Natural killer cell (primary cell): ENCODE results near the gene GREB1L. TPM values are rescaled to one million over a fixed set of nuclear protein-coding genes. Genes with fewer than 3 reads are reported as not detected.

Source experiments
- ATAC-seq, 3 donors: fragments of 150-1000 bp in 2 of 3; fragments of 200-7000 bp in 1 of 3; cut with Tn5 transposase; 1 replicate in 1 of 3; 2 replicates in 2 of 3; pipeline ENCODE4 v1.10.0; 2021; ENCODE audit warnings: mild to moderate bottlenecking in 2 of 3, moderate library complexity in 2 of 3
- DNase-seq, 2 donors: peaks; one replicate each; pipeline versions ENCODE4 v3.0.0 to v3.0.0-alpha.2; 2013 to 2021; ENCODE audit warnings: mixed read lengths in 1 of 2
- H3K27ac ChIP-seq: one replicate; pipeline ENCODE4 v1.5.1; 2013; ENCODE audit warnings: mild to moderate bottlenecking, low read length
- H3K27me3 ChIP-seq: one replicate; pipeline ENCODE4 v1.6.1; 2013; ENCODE audit warnings: low read length; ENCODE audit not compliant: control insufficient read depth, insufficient read depth
- H3K36me3 ChIP-seq: one replicate; pipeline ENCODE4 v1.6.1; 2013; ENCODE audit warnings: low read length; ENCODE audit not compliant: control insufficient read depth, insufficient read depth
- H3K4me1 ChIP-seq: one replicate; pipeline ENCODE4 v1.6.1; 2013; ENCODE audit warnings: low read length; ENCODE audit not compliant: control insufficient read depth, insufficient read depth
- H3K4me3 ChIP-seq: one replicate; pipeline ENCODE4 v1.5.1; 2013; ENCODE audit warnings: low read length
- H3K9me3 ChIP-seq: one replicate; pipeline ENCODE4 v1.6.1; 2013; ENCODE audit warnings: low read length; ENCODE audit not compliant: control insufficient read depth, insufficient read depth
- H3K27ac Mint-ChIP-seq, 2 donors: one replicate each; pipeline ENCODE4 v1.8.0; 2022; ENCODE audit warnings: mild to moderate bottlenecking in 2 of 2, mixed read lengths in 2 of 2, moderate library complexity in 1 of 2
- H3K27me3 Mint-ChIP-seq, 2 donors: one replicate each; pipeline ENCODE4 v1.8.0; 2022; ENCODE audit warnings: low read depth in 2 of 2, mixed read lengths in 2 of 2
- H3K36me3 Mint-ChIP-seq: one replicate; pipeline ENCODE4 v1.8.0; 2022; ENCODE audit warnings: mixed read lengths
- H3K4me1 Mint-ChIP-seq, 2 donors: one replicate each; pipeline ENCODE4 v1.8.0; 2022; ENCODE audit warnings: mixed read lengths in 2 of 2
- H3K4me3 Mint-ChIP-seq: one replicate; pipeline ENCODE4 v1.8.0; 2022; ENCODE audit warnings: mild to moderate bottlenecking, moderate library complexity, mixed read lengths
- H3K9me3 Mint-ChIP-seq, 2 donors: one replicate each; pipeline ENCODE4 v1.8.0; 2022; ENCODE audit warnings: mixed read lengths in 2 of 2
- CTCF ChIP-seq: fragments of 200-600 bp; IDR thresholded peaks from one replicate; pipeline ENCODE4 v1.8.0; 2022; ENCODE audit warnings: antibody characterized with exemption
- WGBS: methylation state at CpG from one replicate; pipeline ENCODE4 v1.1.7; 2013; ENCODE audit warnings: missing lambda C conversion rate; ENCODE audit not compliant: insufficient coverage; 5-methylcytosine and 5-hydroxymethylcytosine counted together
- intact Hi-C: fragments of 100-400 bp; cut with micrococcal nuclease; formaldehyde crosslinking; loops from one replicate; pipeline ENCODE4 v1.14.2; 2022
- total RNA-seq, 4 donors: library from RNA; stranded (reverse); fragments of 120-200 nt in 1 of 4; gene quantifications; one replicate each; pipeline versions ENCODE4 v1.2.3 to v1.2.4, GENCODE V29; 2013 to 2022

Gene GREB1L
- total RNA-seq, 3 donors from 2014 or later (not counting 1 experiment from before 2014, with no cell fraction given): not detected

GRCh38 chr18:21300035-21300907 lies 58.2 kb downstream of the GREB1L start:
- H3K9me3 Mint-ChIP-seq: no peaks in the 10 kb centered on the region

GRCh38 chr18:21300908-21301200 lies 58.8 kb downstream of the GREB1L start:
- Histone ChIP-seq H3K27ac (no peak overlapping the region), H3K36me3 (no peaks in the 10 kb centered on the region), H3K4me3 (no peak overlapping the region), H3K27me3 (no peaks in the 10 kb centered on the region), H3K4me1 (no peaks in the 10 kb centered on the region), H3K9me3 (no peaks in the 10 kb centered on the region)
- intact Hi-C loops: no loop called here
- Mint-ChIP-seq H3K4me1 (no peaks in the 10 kb centered on the region), H3K27ac (no peak overlapping the region), H3K36me3 (no peaks in the 10 kb centered on the region), H3K4me3 (no peak overlapping the region), H3K9me3 (no peaks in the 10 kb centered on the region), H3K27me3 (peaks cover 8 to 13% of the 10 kb centered on the region in 2 donors)
- WGBS: 81% methylated on average over 1 of the region's 1 CpG
- no peak for TF ChIP-seq CTCF
- no peak for DNase-seq
- no peak for ATAC-seq

More at GRCh38 chr18:21300035-21300907, 58.2 kb downstream of the GREB1L start:
- no peak for ATAC-seq
- Mint-ChIP-seq H3K27ac (no peak overlapping the region), H3K36me3 (no peaks in the 10 kb centered on the region), H3K4me3 (no peak overlapping the region), H3K27me3 (peaks cover 6 to 9% of the 10 kb centered on the region in 2 donors), H3K4me1 (no peaks in the 10 kb centered on the region)
- no peak overlapping the region for H3K4me3 ChIP-seq
- intact Hi-C loops: no loop called here
- WGBS: 100% methylated on average over 1 of the region's 6 CpGs
- H3K4me1 ChIP-seq: no peaks in the 10 kb centered on the region
- no peak for DNase-seq
- H3K27me3 ChIP-seq: no peaks in the 10 kb centered on the region
- TF ChIP-seq CTCF: no peak
- H3K27ac ChIP-seq: no peak overlapping the region
- H3K36me3 ChIP-seq: no peaks in the 10 kb centered on the region
- no peaks in the 10 kb centered on the region for H3K9me3 ChIP-seq

- intact Hi-C loops: no loop called here
- no peak for ATAC-seq
- TF ChIP-seq CTCF: no peak
Measured at GRCh38 chr18:21303445-21303844, 61.4 kb downstream of the GREB1L start.

GRCh38 chr18:21303895-21304294 lies 61.9 kb downstream of the GREB1L start:
- intact Hi-C loops: no loop called here

More at GRCh38 chr18:21303445-21303844, 61.4 kb downstream of the GREB1L start:
- Histone ChIP-seq H3K4me1 (no peaks in the 10 kb centered on the region), H3K27me3 (no peaks in the 10 kb centered on the region), H3K9me3 (no peaks in the 10 kb centered on the region), H3K36me3 (no peaks in the 10 kb centered on the region), H3K4me3 (no peak overlapping the region), H3K27ac (no peak overlapping the region)
- Mint-ChIP-seq H3K9me3 (no peaks in the 10 kb centered on the region), H3K4me1 (no peaks in the 10 kb centered on the region), H3K36me3 (no peaks in the 10 kb centered on the region), H3K4me3 (no peak overlapping the region), H3K27me3 (peaks cover 8 to 11% of the 10 kb centered on the region in 2 donors), H3K27ac (no peak overlapping the region)
- DNase-seq: no peak
- 77% methylated on average over 3 of the region's 5 CpGs for WGBS

More at GRCh38 chr18:21303895-21304294, 61.9 kb downstream of the GREB1L start:
- no peaks in the 10 kb centered on the region for H3K4me1 ChIP-seq
- H3K4me3 ChIP-seq: no peak overlapping the region
- Mint-ChIP-seq H3K27ac (no peak overlapping the region), H3K4me1 (no peaks in the 10 kb centered on the region), H3K36me3 (no peaks in the 10 kb centered on the region), H3K9me3 (no peaks in the 10 kb centered on the region), H3K27me3 (peaks cover 8 to 11% of the 10 kb centered on the region in 2 donors), H3K4me3 (no peak overlapping the region)
- no peak for ATAC-seq
- no peak overlapping the region for H3K27ac ChIP-seq
- no peak for TF ChIP-seq CTCF
- no peaks in the 10 kb centered on the region for H3K27me3 ChIP-seq
- 100% methylated on average over 1 of the region's 2 CpGs for WGBS
- H3K9me3 ChIP-seq: no peaks in the 10 kb centered on the region
- no peaks in the 10 kb centered on the region for H3K36me3 ChIP-seq
- DNase-seq: no peak
